ENCODE results near the gene LYST. TPM values are rescaled to one million over a fixed set of nuclear protein-coding genes. Genes with fewer than 3 reads are reported as not detected.

LYST gene
- total and polyA plus RNA-seq, 2 of the 8 experiments (the other 6 are each of a cell fraction or from before 2014, with no cell fraction given), result 0.29 to 0.58 TPM

GRCh38 chr1:235873571-235873970 is 6.9 kb upstream of the LYST start:
- no peak overlapping the region for H2AK5ac ChIP-seq (ENCODE audit: low read depth, low read length)
- H4K8ac ChIP-seq (ENCODE audit: extremely low read depth, insufficient read depth, low read length), result no peak overlapping the region
- no peak overlapping the region for H3K18ac ChIP-seq (ENCODE audit: extremely low read depth, low read length)
- no peak overlapping the region for H4K5ac ChIP-seq (ENCODE audit: insufficient read length, low read depth, low read length)
- no peak overlapping the region for H2BK20ac ChIP-seq (ENCODE audit: low read length)
- H3K23ac ChIP-seq (ENCODE audit: insufficient read length), result no peak overlapping the region
- H3K27ac ChIP-seq (ENCODE audit: low read depth, low read length), result no peak overlapping the region
- no peaks in the 10 kb centered on the region for H3K27me3 ChIP-seq (replicated peaks in 1 of 4; ENCODE audit: control insufficient read depth in 3 of 4, extremely low read depth in 1 of 4, insufficient read depth in 3 of 4, low read length in 3 of 4)
- no peak overlapping the region for H2BK12ac ChIP-seq (ENCODE audit: low read depth, low read length)
- no peak overlapping the region for H3K4me3 ChIP-seq (ENCODE audit: extremely low read depth in 1 of 4, insufficient read depth in 2 of 4, low read depth in 3 of 4, low read length in 4 of 4)
- ChIA-PET CTCF (ENCODE audit: partially characterized antibody) (no interaction called here), POLR2A (ENCODE audit: partially characterized antibody) (no interaction called here)
- no peak overlapping the region for H2BK5ac ChIP-seq (ENCODE audit: low read depth, low read length)
- no peak overlapping the region for H2AFZ ChIP-seq (ENCODE audit: low read length)
- H3K4me2 ChIP-seq (ENCODE audit: insufficient read depth in 1 of 2, low read depth in 2 of 2, low read length in 2 of 2), result no peak overlapping the region
- DNase-seq (ENCODE audit: low read depth in 1 of 2, low spot score in 2 of 2), result no peak
- H2BK15ac ChIP-seq (ENCODE audit: low read length), result no peak overlapping the region
- H3K4me1 ChIP-seq (replicated peaks in 1 of 4; ENCODE audit: control insufficient read depth in 3 of 4, insufficient read depth in 4 of 4, low read length in 3 of 4), result no peaks in the 10 kb centered on the region
- TF ChIP-seq PHF8 (conservative IDR thresholded peaks at IDR 0.05; ENCODE audit: low read depth, low read length) (no peak), BCL11A (IDR thresholded peaks at IDR 0.05; ENCODE audit: low read depth in 2 of 2, low read length in 2 of 2) (no peak), GABPA (IDR thresholded peaks at IDR 0.05; ENCODE audit: borderline replicate concordance, insufficient read depth, low read length) (no peak), TEAD4 (IDR thresholded peaks at IDR 0.05; ENCODE audit: low read depth, low read length) (no peak), EGR1 (IDR thresholded peaks at IDR 0.05; ENCODE audit: borderline replicate concordance, low read depth, low read length) (no peak)
- FAIRE-seq, result no peak
- H4K20me1 ChIP-seq (replicated peaks in 1 of 2; ENCODE audit: control insufficient read depth in 1 of 2, insufficient read depth in 2 of 2, low read length in 2 of 2), result peaks cover 0 to 1% of the 10 kb centered on the region in 2 experiments
- WGBS, 2 experiments (ENCODE audit: extremely low coverage in 1 of 2, insufficient coverage in 1 of 2, insufficient read length in 1 of 2, insufficient replicate concordance in 2 of 2, low coverage in 1 of 2, low lambda C conversion rate in 2 of 2, missing lambda C conversion rate in 1 of 2), result 91% methylated on average over 2 of the region's 2 CpGs; no CpG with 5 or more reads in 1 of the 2 experiments
- H3K79me1 ChIP-seq (ENCODE audit: low read depth, low read length), result no peaks in the 10 kb centered on the region
- no peak overlapping the region for H4K91ac ChIP-seq (replicated peaks; ENCODE audit: insufficient read length, low read length)
- H3K79me2 ChIP-seq (ENCODE audit: control insufficient read depth in 1 of 2, insufficient read depth in 2 of 2, low read length in 2 of 2), result no peaks in the 10 kb centered on the region
- H3K36me3 ChIP-seq (ENCODE audit: control insufficient read depth in 2 of 4, insufficient read depth in 4 of 4, low read length in 3 of 4), result no peaks in the 10 kb centered on the region
- H3K14ac ChIP-seq (ENCODE audit: insufficient read length), result no peak overlapping the region
- H3K56ac ChIP-seq (replicated peaks; ENCODE audit: insufficient read length, low read depth, low read length), result no peak overlapping the region
- H3K9me3 ChIP-seq (ENCODE audit: insufficient read depth in 2 of 2, low read depth in 1 of 2, low read length in 1 of 2), result no peaks in the 10 kb centered on the region
- H2BK120ac ChIP-seq (replicated peaks; ENCODE audit: low read depth, low read length), result no peak overlapping the region
- H3K4ac ChIP-seq (replicated peaks; ENCODE audit: insufficient read length, low read depth, low read length), result no peak overlapping the region
- no peaks in the 10 kb centered on the region for H3K23me2 ChIP-seq (ENCODE audit: low read depth, low read length)
- H3K9ac ChIP-seq (replicated peaks in 1 of 4; ENCODE audit: extremely low read depth in 1 of 4, low read depth in 3 of 4, low read length in 3 of 4), result no peak overlapping the region

All from H1 (cell line).